ENCODE results near the gene SIVA1. TPM values are rescaled to one million over a fixed set of nuclear protein-coding genes. Genes with fewer than 3 reads are reported as not detected.
A peak's percentile ranks its signal among the peaks of the same experiment; 100 is the strongest.

SIVA1 gene
- total RNA-seq, 1 experiment from 2014 or later = 128 TPM

DNA sequence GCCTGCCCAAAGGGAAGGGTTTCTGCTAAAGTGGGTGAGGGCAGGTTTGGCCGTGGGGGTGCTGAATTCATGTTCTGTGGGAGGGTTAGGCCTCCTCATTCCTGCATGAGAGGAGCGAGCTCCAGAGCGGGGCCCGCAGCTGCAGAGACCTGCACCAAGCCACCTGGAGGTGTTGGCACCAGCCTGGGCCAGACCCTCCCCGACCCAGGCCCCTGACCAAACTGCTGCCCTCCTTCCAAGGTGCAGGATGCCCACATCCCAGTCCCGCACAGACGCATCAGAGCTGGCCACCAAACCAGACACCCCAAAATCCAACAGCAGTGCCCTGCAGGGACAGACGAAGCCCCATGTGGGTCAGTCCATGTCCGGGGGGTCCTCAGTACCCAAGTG, 18.4 kb upstream of the SIVA1 start:
- Mint-ChIP-seq H3K4me3 (no peak overlapping the region), H3K27me3 (ENCODE audit: low read depth) (no peaks in the 10 kb centered on the region), H3K4me1 (no peaks in the 10 kb centered on the region), H3K36me3 (no peaks in the 10 kb centered on the region), H3K27ac (no peak overlapping the region), H3K9me3 (no peaks in the 10 kb centered on the region)
- ATAC-seq (no peak), DNase-seq (ENCODE audit: low spot score) (no peak)
- CTCF ChIA-PET = no interaction called here
- TF ChIP-seq, protein P1, sequence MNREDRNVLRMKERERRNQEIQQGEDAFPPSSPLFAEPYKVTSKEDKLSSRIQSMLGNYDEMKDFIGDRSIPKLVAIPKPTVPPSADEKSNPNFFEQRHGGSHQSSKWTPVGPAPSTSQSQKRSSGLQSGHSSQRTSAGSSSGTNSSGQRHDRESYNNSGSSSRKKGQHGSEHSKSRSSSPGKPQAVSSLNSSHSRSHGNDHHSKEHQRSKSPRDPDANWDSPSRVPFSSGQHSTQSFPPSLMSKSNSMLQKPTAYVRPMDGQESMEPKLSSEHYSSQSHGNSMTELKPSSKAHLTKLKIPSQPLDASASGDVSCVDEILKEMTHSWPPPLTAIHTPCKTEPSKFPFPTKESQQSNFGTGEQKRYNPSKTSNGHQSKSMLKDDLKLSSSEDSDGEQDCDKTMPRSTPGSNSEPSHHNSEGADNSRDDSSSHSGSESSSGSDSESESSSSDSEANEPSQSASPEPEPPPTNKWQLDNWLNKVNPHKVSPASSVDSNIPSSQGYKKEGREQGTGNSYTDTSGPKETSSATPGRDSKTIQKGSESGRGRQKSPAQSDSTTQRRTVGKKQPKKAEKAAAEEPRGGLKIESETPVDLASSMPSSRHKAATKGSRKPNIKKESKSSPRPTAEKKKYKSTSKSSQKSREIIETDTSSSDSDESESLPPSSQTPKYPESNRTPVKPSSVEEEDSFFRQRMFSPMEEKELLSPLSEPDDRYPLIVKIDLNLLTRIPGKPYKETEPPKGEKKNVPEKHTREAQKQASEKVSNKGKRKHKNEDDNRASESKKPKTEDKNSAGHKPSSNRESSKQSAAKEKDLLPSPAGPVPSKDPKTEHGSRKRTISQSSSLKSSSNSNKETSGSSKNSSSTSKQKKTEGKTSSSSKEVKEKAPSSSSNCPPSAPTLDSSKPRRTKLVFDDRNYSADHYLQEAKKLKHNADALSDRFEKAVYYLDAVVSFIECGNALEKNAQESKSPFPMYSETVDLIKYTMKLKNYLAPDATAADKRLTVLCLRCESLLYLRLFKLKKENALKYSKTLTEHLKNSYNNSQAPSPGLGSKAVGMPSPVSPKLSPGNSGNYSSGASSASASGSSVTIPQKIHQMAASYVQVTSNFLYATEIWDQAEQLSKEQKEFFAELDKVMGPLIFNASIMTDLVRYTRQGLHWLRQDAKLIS (CRISPR knock-in tag; IDR thresholded peaks at IDR 0.05; ENCODE audit: borderline replicate concordance) = no peak
- TF ChIP-seq SMAD3 (CRISPR knock-in tag; IDR thresholded peaks at IDR 0.05; ENCODE audit: borderline replicate concordance) (no peak), CBFB (CRISPR knock-in tag; IDR thresholded peaks at IDR 0.05; ENCODE audit: low read depth) (no peak), TCF7 (CRISPR knock-in tag; IDR thresholded peaks at IDR 0.05; ENCODE audit: low read depth) (no peak)
- POLR2A ChIA-PET = no interaction called here

DNA sequence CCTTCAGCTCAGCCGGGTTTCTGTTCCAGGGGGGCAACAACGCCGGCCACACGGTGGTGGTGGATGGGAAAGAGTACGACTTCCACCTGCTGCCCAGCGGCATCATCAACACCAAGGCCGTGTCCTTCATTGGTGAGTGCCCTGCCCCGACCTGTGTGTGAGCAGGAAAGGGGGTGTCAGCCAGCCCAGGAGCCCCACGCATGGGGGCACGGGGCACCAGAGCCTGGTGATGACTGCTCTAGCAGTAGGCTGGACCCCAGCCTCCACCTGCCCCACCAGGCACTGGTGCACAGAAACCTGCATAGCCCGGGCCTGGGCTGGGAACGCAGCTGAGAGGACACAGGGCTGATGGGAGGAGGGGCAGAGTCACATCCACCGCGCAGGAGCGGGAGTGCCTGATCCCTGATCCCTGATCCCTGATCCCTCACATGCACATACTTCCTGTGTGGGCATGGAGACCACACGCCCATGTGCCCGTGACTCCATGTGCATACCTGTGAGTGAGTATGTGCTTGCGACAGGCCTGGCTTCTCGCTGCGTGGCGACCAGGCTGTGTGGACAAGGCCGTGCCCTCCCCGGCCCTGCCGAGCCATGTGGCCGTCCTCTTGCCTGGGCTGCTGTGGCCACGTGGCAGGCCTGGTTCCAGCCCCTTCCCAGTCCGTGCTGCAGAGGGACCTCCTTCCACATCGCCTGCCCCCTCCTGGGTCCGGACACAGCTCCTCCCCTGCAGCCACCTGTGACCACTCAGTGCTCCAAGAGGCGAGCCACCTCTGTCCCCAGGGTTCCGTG, 17.8 kb upstream of the SIVA1 start:
- POLR2A ChIA-PET = no interaction called here
- no peaks in the 10 kb centered on the region for H3K27me3 Mint-ChIP-seq (ENCODE audit: low read depth)
- ATAC-seq (no peak), DNase-seq (ENCODE audit: low spot score) (no peak)
- CTCF ChIA-PET = interaction anchor here (0.6 to 1.4 kb wide), 2 partner anchors 90 to 95 kb away, joined by 3 to 4 read pairs; no protein-coding TSS in a partner anchor
- H3K27ac Mint-ChIP-seq = peak overlapping the region; percentile 67; the same call in 1 of the 2 replicates
- no peaks in the 10 kb centered on the region for H3K4me1 Mint-ChIP-seq
- no peak overlapping the region for H3K4me3 Mint-ChIP-seq
- TF ChIP-seq, protein P2, sequence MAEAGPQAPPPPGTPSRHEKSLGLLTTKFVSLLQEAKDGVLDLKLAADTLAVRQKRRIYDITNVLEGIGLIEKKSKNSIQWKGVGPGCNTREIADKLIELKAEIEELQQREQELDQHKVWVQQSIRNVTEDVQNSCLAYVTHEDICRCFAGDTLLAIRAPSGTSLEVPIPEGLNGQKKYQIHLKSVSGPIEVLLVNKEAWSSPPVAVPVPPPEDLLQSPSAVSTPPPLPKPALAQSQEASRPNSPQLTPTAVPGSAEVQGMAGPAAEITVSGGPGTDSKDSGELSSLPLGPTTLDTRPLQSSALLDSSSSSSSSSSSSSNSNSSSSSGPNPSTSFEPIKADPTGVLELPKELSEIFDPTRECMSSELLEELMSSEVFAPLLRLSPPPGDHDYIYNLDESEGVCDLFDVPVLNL (CRISPR knock-in tag; IDR thresholded peaks at IDR 0.05; ENCODE audit: borderline replicate concordance, low read depth) = no peak
- TF ChIP-seq, protein P3, sequence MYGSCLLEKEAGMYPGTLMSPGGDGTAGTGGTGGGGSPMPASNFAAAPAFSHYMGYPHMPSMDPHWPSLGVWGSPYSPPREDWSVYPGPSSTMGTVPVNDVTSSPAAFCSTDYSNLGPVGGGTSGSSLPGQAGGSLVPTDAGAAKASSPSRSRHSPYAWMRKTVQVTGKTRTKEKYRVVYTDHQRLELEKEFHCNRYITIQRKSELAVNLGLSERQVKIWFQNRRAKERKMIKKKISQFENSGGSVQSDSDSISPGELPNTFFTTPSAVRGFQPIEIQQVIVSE (CRISPR knock-in tag; IDR thresholded peaks at IDR 0.05; ENCODE audit: borderline replicate concordance) = no peak
- TF ChIP-seq, protein P4, sequence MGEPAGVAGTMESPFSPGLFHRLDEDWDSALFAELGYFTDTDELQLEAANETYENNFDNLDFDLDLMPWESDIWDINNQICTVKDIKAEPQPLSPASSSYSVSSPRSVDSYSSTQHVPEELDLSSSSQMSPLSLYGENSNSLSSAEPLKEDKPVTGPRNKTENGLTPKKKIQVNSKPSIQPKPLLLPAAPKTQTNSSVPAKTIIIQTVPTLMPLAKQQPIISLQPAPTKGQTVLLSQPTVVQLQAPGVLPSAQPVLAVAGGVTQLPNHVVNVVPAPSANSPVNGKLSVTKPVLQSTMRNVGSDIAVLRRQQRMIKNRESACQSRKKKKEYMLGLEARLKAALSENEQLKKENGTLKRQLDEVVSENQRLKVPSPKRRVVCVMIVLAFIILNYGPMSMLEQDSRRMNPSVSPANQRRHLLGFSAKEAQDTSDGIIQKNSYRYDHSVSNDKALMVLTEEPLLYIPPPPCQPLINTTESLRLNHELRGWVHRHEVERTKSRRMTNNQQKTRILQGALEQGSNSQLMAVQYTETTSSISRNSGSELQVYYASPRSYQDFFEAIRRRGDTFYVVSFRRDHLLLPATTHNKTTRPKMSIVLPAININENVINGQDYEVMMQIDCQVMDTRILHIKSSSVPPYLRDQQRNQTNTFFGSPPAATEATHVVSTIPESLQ (CRISPR knock-in tag; IDR thresholded peaks at IDR 0.05) = no peak
- TF ChIP-seq, protein P5, sequence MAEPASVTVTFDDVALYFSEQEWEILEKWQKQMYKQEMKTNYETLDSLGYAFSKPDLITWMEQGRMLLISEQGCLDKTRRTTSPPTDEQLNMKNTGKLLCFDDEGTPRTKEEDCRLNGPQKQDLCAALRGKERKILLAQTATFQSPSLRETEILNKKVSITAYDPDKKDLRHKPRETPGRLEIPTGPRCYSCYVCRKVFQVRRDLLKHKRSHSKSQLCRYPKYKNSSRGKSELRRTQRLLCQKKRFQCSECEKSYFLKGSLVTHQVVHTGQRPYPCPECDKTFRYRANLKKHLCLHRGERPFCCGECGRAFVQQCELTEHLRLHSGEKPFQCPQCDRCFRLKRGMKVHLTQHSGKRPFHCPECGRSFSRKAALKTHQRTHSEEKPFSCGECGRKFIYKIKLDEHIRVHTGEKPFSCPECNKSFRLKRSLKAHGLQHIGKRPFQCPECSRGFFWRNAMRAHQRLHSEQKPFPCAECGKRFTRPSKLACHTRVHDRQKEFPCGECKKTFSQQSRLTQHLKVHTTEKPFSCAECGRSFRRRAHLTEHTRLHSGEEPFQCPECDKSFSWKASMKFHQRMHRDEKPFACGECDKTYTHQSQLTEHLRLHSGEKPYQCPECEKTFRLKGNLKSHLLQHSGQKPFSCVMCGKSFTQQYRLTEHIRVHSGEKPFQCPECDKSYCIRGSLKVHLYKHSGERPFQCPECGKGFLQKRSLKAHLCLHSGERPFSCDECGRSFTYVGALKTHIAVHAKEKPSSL (CRISPR knock-in tag; conservative IDR thresholded peaks at IDR 0.05) = no peak
- TF ChIP-seq NR2C2 (CRISPR knock-in tag; IDR thresholded peaks at IDR 0.05) (no peak), ZNF416 (CRISPR knock-in tag; IDR thresholded peaks at IDR 0.05) (no peak), ZBTB21 (CRISPR knock-in tag; IDR thresholded peaks at IDR 0.05; ENCODE audit: borderline replicate concordance) (no peak)
- TF ChIP-seq, protein P6, sequence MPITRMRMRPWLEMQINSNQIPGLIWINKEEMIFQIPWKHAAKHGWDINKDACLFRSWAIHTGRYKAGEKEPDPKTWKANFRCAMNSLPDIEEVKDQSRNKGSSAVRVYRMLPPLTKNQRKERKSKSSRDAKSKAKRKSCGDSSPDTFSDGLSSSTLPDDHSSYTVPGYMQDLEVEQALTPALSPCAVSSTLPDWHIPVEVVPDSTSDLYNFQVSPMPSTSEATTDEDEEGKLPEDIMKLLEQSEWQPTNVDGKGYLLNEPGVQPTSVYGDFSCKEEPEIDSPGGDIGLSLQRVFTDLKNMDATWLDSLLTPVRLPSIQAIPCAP (CRISPR knock-in tag; IDR thresholded peaks at IDR 0.05) = no peak
- no peaks in the 10 kb centered on the region for H3K9me3 Mint-ChIP-seq
- H3K36me3 Mint-ChIP-seq = peaks cover 2% of the 10 kb centered on the region; the same call in 1 of the 2 replicates
